ENCODE results near the gene ADARB2.
"Not testable (repeated sequence)": the region's sequence is repeated elsewhere in the genome, so short reads cannot be mapped to it uniquely, and the experiment has no call there.

ADARB2 gene

GRCh38 chr10:1451362-1451888 lies 285.9 kb downstream of the ADARB2 start:
- FAIRE-seq: no peak

- no peak for FAIRE-seq
These were observed 287.6 kb downstream of the ADARB2 start for GRCh38 chr10:1449572-1450205.

- no peak for FAIRE-seq
These were observed 288.3 kb downstream of the ADARB2 start for GRCh38 chr10:1449021-1449420.

DNA sequence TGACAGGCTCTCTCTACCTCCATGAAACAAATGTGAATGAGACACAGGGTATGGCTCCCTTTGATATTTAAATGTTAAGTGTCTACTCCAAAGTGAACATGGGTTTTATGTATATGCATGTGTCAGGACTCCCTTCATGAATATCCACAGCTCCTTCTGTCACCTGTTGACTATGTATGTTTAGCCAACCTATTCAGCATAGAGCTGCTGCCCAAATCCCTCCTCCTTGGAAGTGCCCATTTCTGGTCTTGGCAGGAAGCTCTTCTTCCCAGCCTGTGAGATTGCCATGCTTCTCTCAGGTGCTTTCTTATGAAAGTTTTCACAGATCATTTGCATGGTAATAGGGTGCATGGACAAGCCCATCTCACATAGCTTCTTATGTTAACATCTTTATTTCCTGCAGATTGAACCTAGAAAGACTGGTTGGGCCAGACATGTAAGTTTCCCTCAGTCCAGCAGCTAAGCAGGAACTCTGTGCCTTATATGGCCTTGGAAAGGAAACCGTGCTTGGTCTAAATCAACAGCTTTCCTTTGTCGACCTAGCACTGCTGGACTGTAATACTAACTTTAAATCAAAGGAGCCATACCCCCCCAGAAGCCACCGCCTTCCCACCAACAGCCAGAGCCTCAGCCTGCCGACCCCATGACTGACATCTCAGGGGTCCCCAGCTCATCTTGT lies 288.9 kb downstream of the ADARB2 start:
- FAIRE-seq: no peak

- no peak for FAIRE-seq
These were observed 292.5 kb downstream of the ADARB2 start for GRCh38 chr10:1444826-1445225.

GRCh38 chr10:1440897-1441296 lies 296.4 kb downstream of the ADARB2 start:
- no peak for FAIRE-seq

- no peak for FAIRE-seq
These were observed 302.2 kb downstream of the ADARB2 start for GRCh38 chr10:1434912-1435692.

DNA sequence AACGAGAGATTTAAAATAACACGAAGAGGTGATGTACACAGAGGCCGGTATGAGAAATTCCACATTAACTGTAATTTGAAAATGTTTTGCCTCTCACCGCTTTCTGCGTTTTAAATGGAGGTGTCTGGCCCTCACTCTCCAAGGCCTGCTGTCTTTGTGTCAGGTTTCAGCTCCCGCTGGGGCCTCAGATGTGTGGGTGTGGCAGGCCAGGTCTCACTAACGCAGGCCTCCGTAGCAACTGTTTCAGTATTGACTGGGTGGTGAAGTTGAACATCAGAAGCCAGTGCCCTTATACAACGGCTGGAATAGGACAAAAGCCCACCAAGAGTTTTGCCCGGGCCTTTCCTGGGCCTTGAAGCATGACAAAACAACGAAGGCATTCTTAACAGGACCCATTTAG lies 303.1 kb downstream of the ADARB2 start:
- no peak for FAIRE-seq

DNA sequence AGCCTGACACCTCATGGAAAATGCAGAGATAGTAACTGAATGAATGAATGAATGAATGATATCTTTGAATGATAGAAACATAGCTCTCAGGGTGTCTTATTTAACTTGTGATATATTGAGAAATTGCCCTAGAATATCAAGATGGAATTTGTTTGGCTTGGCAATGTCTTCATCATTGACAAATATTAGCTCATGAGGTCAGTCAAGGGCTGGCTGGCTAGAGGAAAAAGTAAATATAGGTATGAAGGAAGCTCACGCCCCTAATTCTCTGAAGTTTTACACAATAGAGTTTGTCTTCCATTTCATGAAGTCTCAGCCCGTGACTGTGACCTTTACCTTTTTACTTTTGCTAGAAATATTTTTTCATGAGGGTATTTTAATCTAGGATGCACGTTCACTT lies 305.2 kb downstream of the ADARB2 start:
- no peak for FAIRE-seq

DNA sequence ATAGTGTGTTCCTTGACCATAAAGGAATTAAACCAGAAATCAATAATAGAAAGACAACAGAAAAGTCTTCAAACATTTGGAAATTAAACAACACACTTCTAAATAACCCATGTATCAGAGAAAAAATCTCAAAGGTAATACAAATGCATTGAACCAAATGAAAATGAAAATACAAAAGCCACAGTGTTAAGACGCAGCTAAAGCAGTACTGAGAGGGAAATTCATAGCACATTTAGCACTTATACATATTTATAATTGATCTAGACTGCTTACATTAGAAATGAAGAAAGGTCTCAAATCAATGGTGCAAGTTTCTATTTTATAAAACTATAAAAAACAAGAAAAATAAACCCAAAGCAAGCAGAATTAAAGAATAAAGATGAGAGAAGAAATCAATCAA lies 306.1 kb downstream of the ADARB2 start:
- FAIRE-seq: no peak

GRCh38 chr10:1427521-1428186 lies 309.7 kb downstream of the ADARB2 start:
- not testable (repeated sequence) for FAIRE-seq

- no peak for FAIRE-seq
These were observed 310.5 kb downstream of the ADARB2 start for GRCh38 chr10:1426786-1427185.

DNA sequence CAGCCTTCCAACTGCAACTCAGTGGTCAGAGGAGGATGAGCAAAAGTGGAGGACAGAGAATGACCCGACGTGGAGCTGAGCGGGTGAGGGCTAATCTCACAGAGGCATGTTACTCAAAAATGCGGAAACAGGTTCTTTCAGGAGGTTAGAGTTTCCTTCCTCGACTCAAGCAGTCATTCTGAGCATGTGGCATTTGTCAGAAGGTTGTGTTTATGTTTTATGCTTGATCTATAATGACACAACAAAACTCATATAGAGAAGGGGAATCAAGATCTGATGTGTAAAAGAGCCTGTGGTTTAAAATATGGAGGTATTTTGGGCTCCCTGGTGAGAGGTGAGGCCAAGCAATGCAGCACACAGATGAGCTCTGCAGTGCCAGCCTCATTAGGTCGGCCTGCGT lies 311.4 kb downstream of the ADARB2 start:
- FAIRE-seq: no peak

GRCh38 chr10:1424648-1425047 lies 312.7 kb downstream of the ADARB2 start:
- FAIRE-seq: no peak

- FAIRE-seq: no peak
These were observed 313.6 kb downstream of the ADARB2 start for GRCh38 chr10:1423676-1424253.

DNA sequence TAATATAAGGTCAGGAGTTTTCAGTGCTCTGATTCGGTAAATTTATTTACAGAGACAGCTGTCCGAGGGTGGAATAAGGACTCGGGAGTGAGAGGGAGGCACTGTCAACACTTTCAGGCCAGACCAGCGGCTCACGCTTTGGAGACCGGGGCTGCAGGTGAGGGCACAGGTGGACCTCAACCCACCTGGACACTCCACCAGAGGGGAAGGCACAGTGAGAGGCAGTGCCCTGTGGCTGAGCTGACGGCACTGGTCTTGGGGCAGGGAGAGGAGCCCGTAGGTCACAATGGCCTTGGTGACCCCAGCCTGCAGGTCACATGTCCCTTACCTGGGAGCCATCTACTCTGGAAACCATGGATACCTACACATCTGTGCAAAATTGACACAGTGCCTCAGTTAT lies 315.1 kb downstream of the ADARB2 start:
- FAIRE-seq: no peak

DNA sequence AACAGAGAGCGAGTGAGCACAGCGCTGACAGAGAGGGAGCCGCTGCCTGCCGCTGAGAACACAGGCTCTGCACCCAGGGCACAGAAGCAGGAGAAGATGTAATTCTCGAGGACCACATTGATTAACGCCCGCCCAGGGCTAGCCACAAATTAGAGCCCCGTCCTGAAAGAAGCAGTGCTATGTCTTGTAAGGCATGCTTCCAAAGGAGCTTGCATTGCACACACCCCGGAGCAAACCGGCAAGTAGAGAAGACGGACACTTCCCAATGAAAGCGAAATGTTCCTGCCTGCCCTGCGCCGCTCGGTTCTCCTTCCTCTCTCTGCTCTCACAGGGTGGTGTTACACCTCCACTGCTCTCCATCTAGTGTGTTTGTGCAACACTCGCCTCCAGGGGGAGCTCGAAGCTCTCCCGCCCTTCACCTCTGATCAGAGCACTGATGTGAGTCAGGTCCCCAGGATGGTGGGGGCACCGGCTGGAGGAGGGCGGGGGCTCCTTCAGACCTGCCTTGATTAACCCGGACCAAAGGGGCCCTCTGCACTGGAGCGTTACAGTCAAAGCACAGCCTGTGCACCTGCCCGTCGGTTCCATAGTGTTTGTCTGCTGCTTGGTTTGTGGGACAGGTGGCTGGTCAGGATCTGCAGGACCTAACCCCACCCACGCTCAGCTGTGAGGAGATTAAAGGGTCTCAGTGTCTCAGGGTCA lies 316.5 kb downstream of the ADARB2 start:
- FAIRE-seq: no peak

- no peak for FAIRE-seq
These were observed 317.3 kb downstream of the ADARB2 start for GRCh38 chr10:1419796-1420610.

- FAIRE-seq: no peak
These were observed 319.2 kb downstream of the ADARB2 start for GRCh38 chr10:1418031-1418550.

DNA sequence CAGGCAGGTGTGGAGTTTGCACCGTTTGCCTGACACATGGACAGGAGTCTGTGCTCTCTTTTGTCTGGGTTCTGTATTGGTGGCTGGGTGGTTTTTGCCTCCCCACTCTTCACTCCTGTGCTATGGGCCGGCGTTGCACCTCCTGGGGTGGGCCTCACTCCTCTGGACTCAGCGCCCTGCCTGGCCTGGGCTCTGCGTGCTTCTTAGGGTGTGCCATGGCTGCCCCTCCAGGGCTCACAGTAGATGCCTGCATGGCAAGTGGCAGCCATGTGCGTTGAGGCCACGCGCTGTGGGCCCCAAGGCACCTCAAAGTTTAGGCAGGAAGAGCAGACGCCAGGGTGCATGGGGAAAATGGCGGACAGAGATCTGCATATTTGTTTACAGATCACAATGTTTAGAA lies 319.8 kb downstream of the ADARB2 start:
- no peak for FAIRE-seq

DNA sequence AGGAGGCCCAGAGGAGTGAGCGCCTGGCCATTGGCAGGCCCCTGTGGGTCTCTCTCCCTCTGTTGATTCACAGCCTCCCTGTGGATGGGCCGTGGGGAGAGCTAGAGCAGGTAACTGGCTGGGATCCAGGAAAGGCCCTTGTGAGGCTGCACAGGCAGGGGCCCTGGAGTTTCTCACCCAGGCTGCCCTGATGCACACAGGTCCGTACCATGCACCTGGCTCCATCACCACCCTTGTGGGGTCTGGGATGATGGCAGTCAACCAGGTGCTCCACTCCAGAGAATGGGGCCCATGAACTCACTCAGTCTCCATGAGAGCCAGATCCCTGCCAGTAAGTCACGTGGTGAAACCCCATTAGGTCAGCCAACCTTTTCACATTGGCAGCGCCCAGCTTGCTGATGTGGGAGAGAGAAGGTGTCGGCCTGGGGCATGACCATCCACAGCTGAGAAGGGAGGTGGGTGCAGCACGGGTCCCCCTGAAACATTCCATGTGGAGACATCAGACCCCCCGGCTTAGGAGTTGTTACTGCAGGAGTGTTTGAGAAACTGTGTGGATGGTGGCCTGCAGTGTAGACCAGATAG lies 320.8 kb downstream of the ADARB2 start:
- no peak for FAIRE-seq
